Natural killer cell (primary cell): ENCODE data around the gene KDM4B. TPM values are rescaled to one million over a fixed set of nuclear protein-coding genes. Genes with fewer than 3 reads are reported as not detected.

ENCODE experiments used
- ATAC-seq, 3 donors: fragments of 150-1000 bp in 2 of 3; fragments of 200-7000 bp in 1 of 3; cut with Tn5 transposase; 1 replicate in 1 of 3; 2 replicates in 2 of 3; pipeline ENCODE4 v1.10.0; 2021; ENCODE audit warnings: mild to moderate bottlenecking in 2 of 3, moderate library complexity in 2 of 3
- DNase-seq, 2 donors: peaks; one replicate each; pipeline versions ENCODE4 v3.0.0 to v3.0.0-alpha.2; 2013 to 2021; ENCODE audit warnings: mixed read lengths in 1 of 2
- H3K27ac ChIP-seq: one replicate; pipeline ENCODE4 v1.5.1; 2013; ENCODE audit warnings: mild to moderate bottlenecking, low read length
- H3K27me3 ChIP-seq: one replicate; pipeline ENCODE4 v1.6.1; 2013; ENCODE audit warnings: low read length; ENCODE audit not compliant: control insufficient read depth, insufficient read depth
- H3K36me3 ChIP-seq: one replicate; pipeline ENCODE4 v1.6.1; 2013; ENCODE audit warnings: low read length; ENCODE audit not compliant: control insufficient read depth, insufficient read depth
- H3K4me1 ChIP-seq: one replicate; pipeline ENCODE4 v1.6.1; 2013; ENCODE audit warnings: low read length; ENCODE audit not compliant: control insufficient read depth, insufficient read depth
- H3K4me3 ChIP-seq: one replicate; pipeline ENCODE4 v1.5.1; 2013; ENCODE audit warnings: low read length
- H3K9me3 ChIP-seq: one replicate; pipeline ENCODE4 v1.6.1; 2013; ENCODE audit warnings: low read length; ENCODE audit not compliant: control insufficient read depth, insufficient read depth
- H3K27ac Mint-ChIP-seq, 2 donors: one replicate each; pipeline ENCODE4 v1.8.0; 2022; ENCODE audit warnings: mild to moderate bottlenecking in 2 of 2, mixed read lengths in 2 of 2, moderate library complexity in 1 of 2
- H3K27me3 Mint-ChIP-seq, 2 donors: one replicate each; pipeline ENCODE4 v1.8.0; 2022; ENCODE audit warnings: low read depth in 2 of 2, mixed read lengths in 2 of 2
- H3K36me3 Mint-ChIP-seq: one replicate; pipeline ENCODE4 v1.8.0; 2022; ENCODE audit warnings: mixed read lengths
- H3K4me1 Mint-ChIP-seq, 2 donors: one replicate each; pipeline ENCODE4 v1.8.0; 2022; ENCODE audit warnings: mixed read lengths in 2 of 2
- H3K4me3 Mint-ChIP-seq: one replicate; pipeline ENCODE4 v1.8.0; 2022; ENCODE audit warnings: mild to moderate bottlenecking, moderate library complexity, mixed read lengths
- H3K9me3 Mint-ChIP-seq, 2 donors: one replicate each; pipeline ENCODE4 v1.8.0; 2022; ENCODE audit warnings: mixed read lengths in 2 of 2
- CTCF ChIP-seq: fragments of 200-600 bp; IDR thresholded peaks from one replicate; pipeline ENCODE4 v1.8.0; 2022; ENCODE audit warnings: antibody characterized with exemption
- WGBS: methylation state at CpG from one replicate; pipeline ENCODE4 v1.1.7; 2013; ENCODE audit warnings: missing lambda C conversion rate; ENCODE audit not compliant: insufficient coverage; 5-methylcytosine and 5-hydroxymethylcytosine counted together
- intact Hi-C: fragments of 100-400 bp; cut with micrococcal nuclease; formaldehyde crosslinking; loops from one replicate; pipeline ENCODE4 v1.14.2; 2022
- total RNA-seq, 4 donors: library from RNA; stranded (reverse); fragments of 120-200 nt in 1 of 4; gene quantifications; one replicate each; pipeline versions ENCODE4 v1.2.3 to v1.2.4, GENCODE V29; 2013 to 2022

The KDM4B gene
- total RNA-seq, 3 donors from 2014 or later (not counting 1 experiment from before 2014, with no cell fraction given), result 68.0 to 73.5 (median 68.1) TPM

GRCh38 chr19:4977299-4978174 is 8.6 kb downstream of the KDM4B start:
- peaks cover 5% of the 10 kb centered on the region for H3K36me3 ChIP-seq
- Mint-ChIP-seq H3K27ac (peak overlapping the region; percentile 82 to 86), H3K9me3 (no peaks in the 10 kb centered on the region), H3K36me3 (no peaks in the 10 kb centered on the region), H3K4me3 (peak overlapping the region; percentile 40), H3K27me3 (no peaks in the 10 kb centered on the region), H3K4me1 (peaks cover 28 to 44% of the 10 kb centered on the region in 2 donors)
- peaks cover 38% of the 10 kb centered on the region for H3K4me1 ChIP-seq
- no peak overlapping the region for H3K27ac ChIP-seq
- no peaks in the 10 kb centered on the region for H3K27me3 ChIP-seq
- intact Hi-C loops, result no loop called here
- H3K4me3 ChIP-seq, result no peak overlapping the region
- H3K9me3 ChIP-seq, result no peaks in the 10 kb centered on the region
- ATAC-seq, result no peak
- no peak for TF ChIP-seq CTCF
- no peak for DNase-seq
- WGBS, result 83% methylated on average over 36 of the region's 36 CpGs

- 76% methylated on average over 8 of the region's 8 CpGs for WGBS
- intact Hi-C loops, result no loop called here
- H3K36me3 ChIP-seq, result peaks cover 5% of the 10 kb centered on the region
- H3K4me1 ChIP-seq, result peaks cover 38% of the 10 kb centered on the region
- Mint-ChIP-seq H3K27ac (peak overlapping the region; percentile 29 to 62), H3K27me3 (no peaks in the 10 kb centered on the region), H3K4me3 (no peak overlapping the region), H3K36me3 (no peaks in the 10 kb centered on the region), H3K9me3 (no peaks in the 10 kb centered on the region), H3K4me1 (peaks cover 22 to 41% of the 10 kb centered on the region in 2 donors)
- H3K27ac ChIP-seq, result no peak overlapping the region
- no peaks in the 10 kb centered on the region for H3K9me3 ChIP-seq
- TF ChIP-seq CTCF, result no peak
- ATAC-seq (no peak), DNase-seq (no peak)
- H3K27me3 ChIP-seq, result no peaks in the 10 kb centered on the region
- no peak overlapping the region for H3K4me3 ChIP-seq
Measured at GRCh38 chr19:4979211-4979807, 10.4 kb downstream of the KDM4B start.

GRCh38 chr19:4980067-4980466 is 11.2 kb downstream of the KDM4B start:
- Mint-ChIP-seq H3K4me3 (no peak overlapping the region), H3K27me3 (no peaks in the 10 kb centered on the region), H3K27ac (no peak overlapping the region), H3K4me1 (peaks cover 19 to 41% of the 10 kb centered on the region in 2 donors), H3K36me3 (no peaks in the 10 kb centered on the region), H3K9me3 (no peaks in the 10 kb centered on the region)
- H3K4me1 ChIP-seq, result peaks cover 38% of the 10 kb centered on the region
- H3K27me3 ChIP-seq, result no peaks in the 10 kb centered on the region
- H3K9me3 ChIP-seq, result no peaks in the 10 kb centered on the region
- ATAC-seq (no peak), DNase-seq (no peak)
- peaks cover 5% of the 10 kb centered on the region for H3K36me3 ChIP-seq
- H3K27ac ChIP-seq, result no peak overlapping the region
- intact Hi-C loops, result no loop called here
- WGBS, result 79% methylated on average over 3 of the region's 3 CpGs
- no peak for TF ChIP-seq CTCF
- H3K4me3 ChIP-seq, result no peak overlapping the region
